Measurements from ENCODE around the gene MCF2L2. TPM values are rescaled to one million over a fixed set of nuclear protein-coding genes. Genes with fewer than 3 reads are reported as not detected.
"Not testable (repeated sequence)": the region's sequence is repeated elsewhere in the genome, so short reads cannot be mapped to it uniquely, and the experiment has no call there.

Gene MCF2L2
- total and polyA plus RNA-seq, 12 donors = 6.5 to 62.7 (median 21.7) TPM

GRCh38 chr3:183446838-183447205 is 18.4 kb upstream of the MCF2L2 start:
- H3K9me3 ChIP-seq (replicated peaks in 1 of 3) = peaks cover 0 to 6% (median 0%) of the 10 kb centered on the region in 3 donors
- peaks cover 0 to 1% of the 10 kb centered on the region in 2 donors for H3K36me3 ChIP-seq (replicated peaks in 1 of 2)
- WGBS, 4 donors = 91 to 95% (median 95%) methylated on average over 2 of the region's 2 CpGs
- H3K4me1 ChIP-seq (replicated peaks in 1 of 2) = peaks cover 6 to 27% of the 10 kb centered on the region in 2 donors
- intact Hi-C loops (cut with DNase I) = no loop called here
- peak overlapping the region in 3 of 5 donors; percentile 75 to 85 (median 84) for H3K27ac ChIP-seq
- no peak for DNase-seq
- no peaks in the 10 kb centered on the region for H3K27me3 ChIP-seq
- H3K4me3 ChIP-seq = peak overlapping the region in 2 of 4 donors; percentile 47 to 79
- TF ChIP-seq POLR2A (IDR thresholded peaks at IDR 0.05) (no peak), CTCF (IDR thresholded peaks at IDR 0.05) (no peak)

- intact Hi-C loops (cut with DNase I) = no loop called here
- WGBS, 4 donors = 88 to 98% (median 93%) methylated on average over 1 of the region's 1 CpG
- no peak overlapping the region for H3K27ac ChIP-seq
- no peak overlapping the region for H3K4me3 ChIP-seq
- H3K36me3 ChIP-seq (replicated peaks in 1 of 2) = no peaks in the 10 kb centered on the region
- H3K9me3 ChIP-seq (replicated peaks in 1 of 3) = peaks cover 0 to 6% (median 0%) of the 10 kb centered on the region in 3 donors
- H3K4me1 ChIP-seq (replicated peaks in 1 of 2) = peaks cover 6 to 19% of the 10 kb centered on the region in 2 donors
- no peaks in the 10 kb centered on the region for H3K27me3 ChIP-seq
- DNase-seq = no peak
- no peak for TF ChIP-seq POLR2A (IDR thresholded peaks at IDR 0.05)
- no peak for TF ChIP-seq CTCF (IDR thresholded peaks at IDR 0.05)
Measured at GRCh38 chr3:183444748-183445147, 16.3 kb upstream of the MCF2L2 start.

GRCh38 chr3:183443395-183444385 is 15.3 kb upstream of the MCF2L2 start:
- peaks cover 0 to 6% (median 0%) of the 10 kb centered on the region in 3 donors for H3K9me3 ChIP-seq (replicated peaks in 1 of 3)
- peaks cover 3 to 8% of the 10 kb centered on the region in 2 donors for H3K4me1 ChIP-seq (replicated peaks in 1 of 2)
- TF ChIP-seq POLR2A (IDR thresholded peaks at IDR 0.05) (no peak), CTCF (IDR thresholded peaks at IDR 0.05) (no peak)
- no peaks in the 10 kb centered on the region for H3K27me3 ChIP-seq
- WGBS, 4 donors = 80 to 90% (median 87%) methylated on average over 10 of the region's 10 CpGs
- no peak for DNase-seq
- no peak overlapping the region for H3K4me3 ChIP-seq
- H3K36me3 ChIP-seq (replicated peaks in 1 of 2) = no peaks in the 10 kb centered on the region
- intact Hi-C loops (cut with DNase I) = no loop called here
- H3K27ac ChIP-seq = no peak overlapping the region

GRCh38 chr3:183442994-183443393 is 14.6 kb upstream of the MCF2L2 start:
- H3K36me3 ChIP-seq (replicated peaks in 1 of 2) = no peaks in the 10 kb centered on the region
- DNase-seq = no peak
- H3K9me3 ChIP-seq (replicated peaks in 1 of 3) = peaks cover 0 to 6% (median 0%) of the 10 kb centered on the region in 3 donors
- WGBS, 4 donors = 84 to 94% (median 86%) methylated on average over 1 of the region's 1 CpG
- H3K27me3 ChIP-seq = no peaks in the 10 kb centered on the region
- H3K4me3 ChIP-seq = no peak overlapping the region
- peaks cover 0 to 1% of the 10 kb centered on the region in 2 donors for H3K4me1 ChIP-seq (replicated peaks in 1 of 2)
- no peak overlapping the region for H3K27ac ChIP-seq
- intact Hi-C loops (cut with DNase I) = no loop called here
- TF ChIP-seq CTCF (IDR thresholded peaks at IDR 0.05) = no peak
- TF ChIP-seq POLR2A (IDR thresholded peaks at IDR 0.05) = no peak

GRCh38 chr3:183440521-183440920 is 12.1 kb upstream of the MCF2L2 start:
- DNase-seq; H3K4me3 ChIP-seq; H3K27me3 ChIP-seq; H3K36me3 ChIP-seq (replicated peaks in 1 of 2); intact Hi-C loops (cut with DNase I); H3K4me1 ChIP-seq (replicated peaks in 1 of 2); H3K27ac ChIP-seq; H3K9me3 ChIP-seq (replicated peaks in 1 of 3): not testable (repeated sequence)
- WGBS, 4 donors = 69 to 85% (median 81%) methylated on average over 3 of the region's 3 CpGs
